GM12878 (cell line): ENCODE data around the gene CHRM4. TPM values are rescaled to one million over a fixed set of nuclear protein-coding genes. Genes with fewer than 3 reads are reported as not detected.

Experiments used
- BHLHE40 ChIP-seq, 2 experiments: fragments of 450-650 bp in 1 of 2; IDR thresholded peaks; 2 replicates each; pipeline ENCODE4 v1.6.1; 2011 to 2017; ENCODE audit warnings: low read depth in 2 of 2, borderline replicate concordance in 1 of 2, improper control_type of control experiment in 1 of 2, low read length in 1 of 2, mild to moderate bottlenecking in 1 of 2
- BRCA1 ChIP-seq: IDR thresholded peaks from 2 replicates; pipeline ENCODE4 v1.6.1; 2011; ENCODE audit warnings: low read depth, low read length, improper control_type of control experiment
- CBFB ChIP-seq: IDR thresholded peaks from 2 replicates; pipeline ENCODE4 v1.6.1; 2016; ENCODE audit warnings: antibody characterized with exemption, low read depth
- CHD1 ChIP-seq: IDR thresholded peaks from 2 replicates; pipeline ENCODE4 v1.6.1; 2012; ENCODE audit warnings: low read depth, low read length, improper control_type of control experiment
- EGR1 ChIP-seq, 2 experiments: IDR thresholded peaks; 1 replicate in 1 of 2; 2 replicates in 1 of 2; pipeline ENCODE4 v1.6.1; 2011 to 2012; ENCODE audit warnings: low read depth in 2 of 2, low read length in 2 of 2, borderline replicate concordance in 1 of 2, mild to moderate bottlenecking in 1 of 2, moderate library complexity in 1 of 2
- FOXM1 ChIP-seq: IDR thresholded peaks from 2 replicates; pipeline ENCODE4 v1.6.1; 2012; ENCODE audit warnings: low read depth, mild to moderate bottlenecking, inconsistent platforms, low read length, moderate library complexity
- HDAC6 ChIP-seq: fragments of 200-600 bp; sonication (generic); IDR thresholded peaks from one replicate; pipeline ENCODE4 v1.8.0; 2017; ENCODE audit warnings: antibody characterized with exemption; ENCODE audit not compliant: unreplicated experiment
- JUND ChIP-seq: IDR thresholded peaks from 2 replicates; pipeline ENCODE4 v1.6.1; 2012; ENCODE audit warnings: low read depth, mild to moderate bottlenecking, low read length, improper control_type of control experiment, moderate library complexity
- MAX ChIP-seq: IDR thresholded peaks from 2 replicates; pipeline ENCODE4 v1.6.1; 2012; ENCODE audit warnings: low read depth, low read length, improper control_type of control experiment
- NBN ChIP-seq: fragments of 450-650 bp; IDR thresholded peaks from 2 replicates; pipeline ENCODE4 v1.6.1; 2016
- PBX3 ChIP-seq: IDR thresholded peaks from 2 replicates; pipeline ENCODE4 v1.6.1; 2011; ENCODE audit warnings: mild to moderate bottlenecking, low read depth, low read length, moderate library complexity; ENCODE audit not compliant: insufficient replicate concordance
- PML ChIP-seq: IDR thresholded peaks from 2 replicates; pipeline ENCODE4 v1.6.1; 2012; ENCODE audit warnings: low read length, inconsistent platforms
- POU2F2 ChIP-seq: IDR thresholded peaks from 3 replicates; pipeline ENCODE4 v1.6.1; 2011; ENCODE audit warnings: low read depth, mild to moderate bottlenecking, low read length, borderline replicate concordance
- RAD21 ChIP-seq: IDR thresholded peaks from 2 replicates; pipeline ENCODE4 v1.6.1; 2011; ENCODE audit warnings: mild to moderate bottlenecking, low read depth, low read length, moderate library complexity; ENCODE audit not compliant: insufficient read depth
- RAD51 ChIP-seq: fragments of 450-650 bp; IDR thresholded peaks from 2 replicates; pipeline ENCODE4 v1.6.1; 2016; ENCODE audit warnings: moderate library complexity, mild to moderate bottlenecking, inconsistent platforms
- SIX5 ChIP-seq: IDR thresholded peaks from 2 replicates; pipeline ENCODE4 v1.6.1; 2011; ENCODE audit warnings: mild to moderate bottlenecking, low read depth, low read length, moderate library complexity; ENCODE audit not compliant: severe bottlenecking
- STAT1 ChIP-seq: fragments of 450-650 bp; conservative IDR thresholded peaks from 2 replicates; pipeline ENCODE4 v1.6.1; 2014; ENCODE audit warnings: antibody characterized with exemption, mild to moderate bottlenecking
- TARDBP ChIP-seq: IDR thresholded peaks from 2 replicates; pipeline ENCODE4 v1.6.1; 2016; ENCODE audit warnings: borderline replicate concordance
- YBX1 ChIP-seq: fragments of 450-650 bp; IDR thresholded peaks from 2 replicates; pipeline ENCODE4 v1.6.1; 2016; ENCODE audit warnings: antibody characterized with exemption
- ZBED1 ChIP-seq: IDR thresholded peaks from 2 replicates; pipeline ENCODE4 v1.6.1; 2016; ENCODE audit warnings: borderline replicate concordance
- ZBTB11 ChIP-seq: fragments of 450-650 bp; formaldehyde crosslinking; IDR thresholded peaks from 2 replicates; pipeline ENCODE4 v1.5.0; 2022; ENCODE audit warnings: mild to moderate bottlenecking, missing genetic modification characterization
- polyA plus RNA-seq, 11 experiments: library from polyadenylated mRNA; depleted of rRNA in 4 of 11; unstranded in 6 of 11; stranded (reverse) in 5 of 11; fragments of >200 nt; fragmentation: Nextera tagmentation in 4 of 11; fragmentation: Illumina TruSeq in 1 of 11; extraction: Ambion mirVana in 4 of 11; extraction: Trizol in 1 of 11; gene quantifications; 1 replicate in 1 of 11; 2 replicates in 10 of 11; pipeline versions ENCODE4 v1.2.1 to v1.2.3, GENCODE V29; 2011 to 2016; ENCODE audit warnings: inconsistent platforms in 2 of 11, missing spikeins in 2 of 11, low read depth in 1 of 11
- total RNA-seq, 4 experiments: library from RNA; depleted of rRNA in 3 of 4; stranded (reverse); fragments of >200 nt in 3 of 4; fragmentation: Illumina TruSeq in 1 of 4; extraction: Trizol in 1 of 4; gene quantifications; 2 replicates each; pipeline versions ENCODE4 v1.2.1 to v1.2.3, GENCODE V29; 2013 to 2021
- TF ChIP-seq, protein P1 (sequence below): fragments of 450-650 bp; conservative IDR thresholded peaks from 2 replicates; pipeline ENCODE4 v1.6.1; 2017; ENCODE audit warnings: mild to moderate bottlenecking, moderate library complexity

The CHRM4 gene
- total and polyA plus RNA-seq, 10 of the 15 experiments (the other 5 are each of a cell fraction or from before 2014, with no cell fraction given), result 0.12 to 0.23 (median 0.13) TPM; not detected in 7

- TF ChIP-seq ZBTB11 (CRISPR knock-in tag), result no peak
- TF ChIP-seq PBX3, result no peak
- TF ChIP-seq ZBED1, result no peak
- no peak for TF ChIP-seq SIX5
- TF ChIP-seq POU2F2, result no peak
- TF ChIP-seq STAT1, result 0 out of 2 replicates have a peak, but pooled peaks have one; percentile 29
- no peak for TF ChIP-seq BRCA1
- no peak for TF ChIP-seq YBX1
- TF ChIP-seq, protein P1, sequence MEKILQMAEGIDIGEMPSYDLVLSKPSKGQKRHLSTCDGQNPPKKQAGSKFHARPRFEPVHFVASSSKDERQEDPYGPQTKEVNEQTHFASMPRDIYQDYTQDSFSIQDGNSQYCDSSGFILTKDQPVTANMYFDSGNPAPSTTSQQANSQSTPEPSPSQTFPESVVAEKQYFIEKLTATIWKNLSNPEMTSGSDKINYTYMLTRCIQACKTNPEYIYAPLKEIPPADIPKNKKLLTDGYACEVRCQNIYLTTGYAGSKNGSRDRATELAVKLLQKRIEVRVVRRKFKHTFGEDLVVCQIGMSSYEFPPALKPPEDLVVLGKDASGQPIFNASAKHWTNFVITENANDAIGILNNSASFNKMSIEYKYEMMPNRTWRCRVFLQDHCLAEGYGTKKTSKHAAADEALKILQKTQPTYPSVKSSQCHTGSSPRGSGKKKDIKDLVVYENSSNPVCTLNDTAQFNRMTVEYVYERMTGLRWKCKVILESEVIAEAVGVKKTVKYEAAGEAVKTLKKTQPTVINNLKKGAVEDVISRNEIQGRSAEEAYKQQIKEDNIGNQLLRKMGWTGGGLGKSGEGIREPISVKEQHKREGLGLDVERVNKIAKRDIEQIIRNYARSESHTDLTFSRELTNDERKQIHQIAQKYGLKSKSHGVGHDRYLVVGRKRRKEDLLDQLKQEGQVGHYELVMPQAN, result peak; percentile 68; the same call in 1 of the 2 replicates
- TF ChIP-seq TARDBP, result no peak
- TF ChIP-seq BHLHE40 (IDR thresholded peaks at IDR 0.05; ENCODE audit: borderline replicate concordance in 1 of 2, low read depth in 2 of 2, low read length in 1 of 2), result peak; percentile 52 to 87; a peak in 3 of 4 replicates
- no peak for TF ChIP-seq PML
- TF ChIP-seq CBFB, result no peak
- TF ChIP-seq EGR1 (IDR thresholded peaks at IDR 0.05; ENCODE audit: borderline replicate concordance in 1 of 2, low read depth in 2 of 2, low read length in 2 of 2), result peak in 1 of 2 experiments; percentile 89; a peak in 2 of 3 replicates
- no peak for TF ChIP-seq MAX
- TF ChIP-seq FOXM1, result no peak
- TF ChIP-seq CHD1, result no peak
- TF ChIP-seq NBN, result peak; percentile 73
- TF ChIP-seq JUND, result 0 out of 2 replicates have a peak, but pooled peaks have one; percentile 19
- TF ChIP-seq HDAC6, result no peak
- TF ChIP-seq RAD21, result peak; percentile 64
- no peak for TF ChIP-seq RAD51
These were observed 44.5 kb downstream of the CHRM4 start, which contains the start of gene DGKZ (continued) for GRCh38 chr11:46346886-46347636.
